HG03175 (cell line): ENCODE data around the gene LRRC10.

ENCODE experiments used
- ATAC-seq: cut with Tn5 transposase; IDR thresholded peaks from one replicate; pipeline ENCODE4 v1.9.1; 2021; ENCODE audit warnings: mild to moderate bottlenecking, moderate library complexity; ENCODE audit not compliant: unreplicated experiment

LRRC10 gene

GRCh38 chr12:69610729-69611128 lies at the start of gene LRRC10:
TSS of gene LRRC10 (minus strand) at chr12:69610907. CDS start at chr12:69610838, 69 bp downstream.
- no peak for ATAC-seq

- ATAC-seq: no peak
Measured at GRCh38 chr12:69660164-69660863, 49.6 kb upstream of the LRRC10 start.

DNA sequence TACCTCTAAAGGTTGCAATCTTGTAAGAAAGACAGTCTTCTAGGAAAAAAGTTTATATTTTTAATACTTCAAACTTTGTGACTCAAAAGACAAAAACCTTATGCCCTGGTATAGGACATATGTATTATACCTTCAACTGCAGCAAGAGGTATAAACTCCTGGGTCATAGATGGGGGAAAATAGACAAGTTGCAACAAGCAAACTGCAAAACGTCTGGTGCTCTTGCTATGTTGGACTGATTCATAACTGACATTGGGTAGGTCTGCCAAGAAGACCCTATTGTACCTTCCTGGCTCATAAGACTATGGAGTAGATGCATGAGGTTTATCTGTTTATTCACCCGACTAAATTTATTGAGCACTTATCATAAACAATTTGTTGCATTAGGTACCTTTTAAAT lies 47.5 kb upstream of the LRRC10 start:
- ATAC-seq: no peak

DNA sequence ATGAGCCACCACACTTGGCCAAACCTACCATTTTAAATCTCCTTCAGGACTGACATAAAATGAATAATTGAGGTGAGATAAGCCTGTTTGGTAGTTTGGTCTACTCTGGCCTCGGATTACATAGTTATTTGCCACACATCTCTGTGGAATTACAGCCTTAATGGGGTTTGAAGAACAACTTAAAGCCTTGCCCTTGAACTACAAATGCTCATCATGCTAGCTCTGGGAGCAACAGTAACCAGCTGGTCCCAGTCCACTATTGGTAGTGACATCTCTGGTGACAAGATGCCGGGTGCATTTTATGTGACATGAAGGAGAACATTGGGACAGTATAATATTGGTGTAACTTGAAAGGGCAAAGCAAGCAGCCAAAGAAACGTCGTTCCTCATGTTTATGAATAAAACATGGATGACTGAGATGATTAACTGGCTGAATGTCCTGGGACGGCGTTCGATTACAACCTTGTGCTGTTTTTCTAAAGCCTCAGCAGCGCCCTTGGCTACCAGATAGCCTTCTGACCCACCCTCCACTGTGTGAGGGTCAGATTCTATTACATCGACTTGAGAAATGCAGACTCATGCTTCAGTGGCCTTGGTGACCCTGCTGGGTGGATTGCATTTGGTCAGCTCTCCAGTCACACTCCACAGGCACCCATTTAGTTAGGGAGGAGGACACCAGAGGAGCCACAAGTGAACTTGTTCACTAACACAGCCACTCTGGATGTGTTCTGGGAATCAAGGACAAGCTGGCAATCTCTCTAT lies 46.9 kb upstream of the LRRC10 start:
- no peak for ATAC-seq

DNA sequence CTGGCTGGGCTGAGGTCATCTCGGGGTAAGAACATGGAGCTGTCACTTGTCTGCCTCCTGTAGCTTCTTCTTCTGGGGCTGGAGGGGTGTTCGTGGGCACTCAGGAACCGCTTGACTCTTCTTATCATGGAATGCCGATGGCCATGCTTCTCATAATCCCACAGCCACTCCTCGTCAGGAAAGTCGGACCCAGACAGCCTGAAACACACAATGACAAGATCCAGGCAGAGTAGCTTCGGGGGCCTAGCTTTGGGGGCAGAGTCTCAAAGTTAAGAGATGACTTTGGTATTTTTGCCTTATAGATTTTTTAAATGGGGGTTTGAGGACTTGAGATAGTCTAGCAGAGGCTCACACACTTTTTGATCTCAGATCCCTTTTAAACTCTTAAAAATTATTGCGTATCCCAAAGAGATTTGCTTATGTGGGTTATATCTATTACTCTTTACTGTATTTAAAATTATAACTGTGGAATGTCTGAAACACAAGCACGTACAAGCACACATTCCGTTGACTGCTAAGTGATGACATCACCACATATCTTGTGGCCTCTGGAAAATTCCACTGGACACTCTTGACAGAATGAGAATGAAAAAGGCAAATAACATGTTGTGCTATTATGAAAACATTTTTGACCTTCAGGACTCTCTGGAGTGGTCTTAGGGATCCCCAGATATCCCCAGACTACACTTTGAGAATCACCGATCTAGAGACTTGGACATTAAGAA lies 45.1 kb upstream of the LRRC10 start:
- no peak for ATAC-seq

DNA sequence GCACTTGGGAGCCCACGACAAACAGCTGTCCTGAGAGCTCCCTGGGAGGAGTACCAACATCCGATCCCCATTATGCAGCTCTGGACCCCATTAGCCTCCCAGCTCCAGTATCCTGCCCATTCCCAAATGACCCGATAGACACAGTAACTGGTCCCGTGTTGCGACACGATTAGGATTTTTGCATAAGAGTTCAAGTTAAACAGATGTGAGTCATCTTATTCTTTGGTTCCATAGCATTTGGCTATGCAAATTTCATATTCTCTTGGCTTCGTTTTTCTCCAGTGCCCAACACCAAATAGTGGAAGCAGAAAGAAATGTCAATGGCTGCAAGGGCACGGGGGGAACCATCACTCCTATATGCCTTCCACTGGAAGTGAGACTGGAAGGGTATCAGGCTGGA lies 43.0 kb upstream of the LRRC10 start:
- no peak for ATAC-seq

DNA sequence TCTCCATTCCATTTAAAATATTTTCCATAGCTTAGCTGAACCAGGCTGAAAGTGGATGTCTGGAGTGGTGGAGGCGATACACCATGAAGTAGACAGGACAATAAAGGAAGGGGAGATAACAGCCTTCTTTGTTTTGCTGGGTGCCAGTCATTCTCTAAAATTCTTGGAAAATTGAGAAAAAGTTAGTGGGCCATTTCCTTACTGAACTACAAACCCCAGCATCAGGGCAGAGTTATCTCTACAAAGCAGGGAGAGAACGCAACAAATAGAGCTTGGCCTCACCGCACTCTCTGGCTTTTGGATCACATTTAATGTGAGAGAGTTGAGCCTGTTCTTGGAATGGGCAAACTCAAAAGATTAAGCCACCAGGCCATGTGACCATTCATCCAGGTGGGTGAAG lies 41.2 kb upstream of the LRRC10 start:
- ATAC-seq: no peak

DNA sequence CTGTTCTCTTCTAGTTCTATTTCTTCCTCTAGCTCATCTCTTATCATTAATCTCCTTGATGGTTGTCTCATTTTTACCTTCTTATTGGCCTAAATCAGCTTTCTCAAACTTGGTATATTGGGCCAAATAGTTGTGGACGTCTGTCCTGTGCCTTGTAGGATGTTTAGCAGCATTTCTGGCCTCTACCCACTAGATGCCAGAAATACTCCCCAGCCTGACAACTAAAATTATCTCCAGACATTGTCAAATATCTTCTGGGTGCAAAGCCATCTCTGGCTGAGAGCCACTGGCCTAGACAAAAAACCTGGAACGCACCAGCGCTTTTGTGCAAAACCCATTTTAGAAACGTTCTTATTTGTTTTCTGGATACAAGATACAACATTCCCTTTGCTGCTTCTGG lies 38.8 kb upstream of the LRRC10 start:
- ATAC-seq: no peak

GRCh38 chr12:69648476-69648875 lies 37.8 kb upstream of the LRRC10 start:
- no peak for ATAC-seq

DNA sequence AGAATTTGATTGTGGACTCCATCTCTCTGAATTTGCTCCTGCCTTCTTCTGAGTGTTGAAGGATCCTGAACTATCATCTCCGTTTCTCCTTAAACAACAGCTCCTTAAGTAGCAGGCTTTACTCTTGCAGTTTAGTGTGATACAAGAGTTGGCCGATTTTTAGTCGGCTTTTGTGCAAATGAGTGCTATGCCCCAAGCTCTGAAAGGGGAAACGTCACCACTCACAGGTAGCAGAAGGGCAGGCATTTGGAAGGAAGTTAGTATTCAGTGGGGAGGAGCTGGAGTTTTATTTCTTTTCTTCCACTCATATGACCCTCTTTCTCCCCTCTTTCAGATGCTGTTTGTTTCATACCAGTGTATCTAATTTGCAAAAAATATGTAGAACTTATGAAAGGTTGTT lies 36.5 kb upstream of the LRRC10 start:
- ATAC-seq: no peak

- ATAC-seq: no peak
Measured at GRCh38 chr12:69645031-69645430, 34.3 kb upstream of the LRRC10 start.

DNA sequence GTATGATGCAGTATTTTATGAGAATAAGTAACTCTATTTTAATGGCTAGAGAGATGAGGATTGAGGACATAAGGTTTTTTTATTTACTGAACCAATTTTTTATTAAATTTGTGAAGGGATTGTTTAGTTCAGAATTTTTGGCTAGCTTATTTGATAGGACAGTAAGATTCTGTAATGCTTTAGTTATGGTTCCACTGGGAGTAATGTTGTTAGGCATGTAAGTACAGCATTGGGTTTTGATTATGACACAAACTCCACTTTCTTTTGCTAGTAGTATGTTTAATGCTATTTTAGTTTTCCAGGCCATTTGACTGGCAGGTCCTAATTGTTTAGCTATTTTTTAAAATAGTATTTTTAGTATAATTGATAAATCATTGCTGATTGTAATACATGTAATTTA lies 33.8 kb upstream of the LRRC10 start:
- no peak for ATAC-seq

GRCh38 chr12:69642531-69642930 lies 31.8 kb upstream of the LRRC10 start:
- no peak for ATAC-seq

- ATAC-seq: no peak
Measured at GRCh38 chr12:69641546-69641945, 30.8 kb upstream of the LRRC10 start.

- peak; percentile 83 for ATAC-seq
Measured at GRCh38 chr12:69639400-69640016, 28.8 kb upstream of the LRRC10 start.

DNA sequence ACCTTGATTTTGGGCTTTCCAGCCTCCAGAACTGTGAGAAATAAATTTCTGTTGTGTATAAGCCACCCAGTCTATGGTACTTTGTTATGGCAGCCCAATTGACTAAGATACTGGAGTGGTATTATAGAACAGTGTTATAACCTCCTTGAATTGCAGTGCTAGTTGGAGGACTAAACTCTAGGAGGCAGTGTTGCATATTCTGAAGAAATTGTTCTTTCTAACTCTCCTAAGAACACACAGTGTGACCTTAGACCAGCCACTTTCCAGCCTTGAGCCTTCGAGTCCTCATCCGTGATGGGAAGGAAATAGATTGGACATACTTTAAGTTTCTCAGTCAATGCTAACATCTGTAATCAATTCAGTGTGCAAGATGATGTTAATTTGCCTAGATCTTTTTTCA lies 22.4 kb upstream of the LRRC10 start:
- no peak for ATAC-seq

- ATAC-seq: no peak
Measured at GRCh38 chr12:69630191-69630590, 19.5 kb upstream of the LRRC10 start.

DNA sequence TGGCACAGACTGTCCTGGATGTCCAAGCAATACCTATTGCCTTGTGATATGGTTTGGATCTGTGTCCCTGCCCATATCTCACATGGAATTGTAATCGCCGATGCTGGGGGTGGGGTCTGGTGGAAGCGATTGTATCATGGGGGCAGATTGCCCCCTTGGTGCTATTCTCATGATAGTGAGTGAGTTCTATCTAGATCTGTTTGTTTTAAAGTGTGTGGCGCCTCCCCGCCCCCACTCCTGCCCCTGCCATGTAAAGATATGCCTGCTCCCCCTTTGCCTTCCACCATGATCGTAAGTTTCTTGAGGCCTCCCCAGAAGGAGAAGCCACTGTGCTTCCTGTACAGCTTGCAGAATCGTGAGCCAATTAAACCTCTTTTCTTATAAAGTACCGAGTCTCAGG lies 16.8 kb upstream of the LRRC10 start:
- ATAC-seq: no peak

GRCh38 chr12:69623970-69624369 lies 13.3 kb upstream of the LRRC10 start:
- no peak for ATAC-seq

- ATAC-seq: no peak
Measured at GRCh38 chr12:69621551-69621950, 10.8 kb upstream of the LRRC10 start.

GRCh38 chr12:69620921-69621320 lies 10.2 kb upstream of the LRRC10 start:
- no peak for ATAC-seq
